Bone marrow (tissue), 2 donors: ENCODE measurements around the gene CYP2C9.

ENCODE experiments used
- DNase-seq, 2 donors: peaks; one replicate each; lab custom pipeline; 2025; lab: John Stamatoyannopoulos, UW

CYP2C9 gene

GRCh38 chr10:95039281-95039680 lies 100.8 kb downstream of the CYP2C9 start:
- no peak for DNase-seq
